C4-2B (cell line): ENCODE results near the gene MDFIC2.
"Not testable (repeated sequence)": the region's sequence is repeated elsewhere in the genome, so short reads cannot be mapped to it uniquely, and the experiment has no call there.

Source experiments
- H3K27ac ChIP-seq: fragments of 450-650 bp; 2 replicates; pipeline ENCODE4 v1.5.1; 2017
- ZFX ChIP-seq: fragments of 450-650 bp; IDR thresholded peaks from 2 replicates; pipeline ENCODE4 v1.6.1; 2017
- TF ChIP-seq, protein P1 (sequence below): fragments of 450-650 bp; conservative IDR thresholded peaks from 2 replicates; pipeline ENCODE4 v1.5.1; 2017; ENCODE audit warnings: mild to moderate bottlenecking

Gene MDFIC2

DNA sequence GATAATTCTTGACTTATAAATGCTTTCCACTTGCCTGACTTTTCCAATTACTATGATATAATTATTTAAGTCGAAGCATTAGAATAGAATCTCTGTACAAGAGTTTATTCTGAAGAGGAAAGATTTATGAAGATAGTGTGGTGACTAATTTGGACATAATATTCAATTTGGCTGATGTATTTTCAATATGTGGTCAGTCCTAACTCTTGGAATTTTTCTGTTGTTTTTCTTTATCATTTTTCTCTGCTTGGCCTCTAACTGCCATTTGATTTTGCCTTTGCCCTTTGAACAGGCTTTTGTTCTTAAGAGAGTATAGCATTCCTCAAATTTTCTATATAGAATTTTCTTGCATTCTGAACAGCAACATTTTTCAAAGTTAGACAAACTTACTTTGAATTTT lies 2.6 kb upstream of the MDFIC2 start:
- TF ChIP-seq, protein P1, sequence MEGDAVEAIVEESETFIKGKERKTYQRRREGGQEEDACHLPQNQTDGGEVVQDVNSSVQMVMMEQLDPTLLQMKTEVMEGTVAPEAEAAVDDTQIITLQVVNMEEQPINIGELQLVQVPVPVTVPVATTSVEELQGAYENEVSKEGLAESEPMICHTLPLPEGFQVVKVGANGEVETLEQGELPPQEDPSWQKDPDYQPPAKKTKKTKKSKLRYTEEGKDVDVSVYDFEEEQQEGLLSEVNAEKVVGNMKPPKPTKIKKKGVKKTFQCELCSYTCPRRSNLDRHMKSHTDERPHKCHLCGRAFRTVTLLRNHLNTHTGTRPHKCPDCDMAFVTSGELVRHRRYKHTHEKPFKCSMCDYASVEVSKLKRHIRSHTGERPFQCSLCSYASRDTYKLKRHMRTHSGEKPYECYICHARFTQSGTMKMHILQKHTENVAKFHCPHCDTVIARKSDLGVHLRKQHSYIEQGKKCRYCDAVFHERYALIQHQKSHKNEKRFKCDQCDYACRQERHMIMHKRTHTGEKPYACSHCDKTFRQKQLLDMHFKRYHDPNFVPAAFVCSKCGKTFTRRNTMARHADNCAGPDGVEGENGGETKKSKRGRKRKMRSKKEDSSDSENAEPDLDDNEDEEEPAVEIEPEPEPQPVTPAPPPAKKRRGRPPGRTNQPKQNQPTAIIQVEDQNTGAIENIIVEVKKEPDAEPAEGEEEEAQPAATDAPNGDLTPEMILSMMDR, result no peak
- no peak for TF ChIP-seq ZFX
- H3K27ac ChIP-seq, result no peak overlapping the region

DNA sequence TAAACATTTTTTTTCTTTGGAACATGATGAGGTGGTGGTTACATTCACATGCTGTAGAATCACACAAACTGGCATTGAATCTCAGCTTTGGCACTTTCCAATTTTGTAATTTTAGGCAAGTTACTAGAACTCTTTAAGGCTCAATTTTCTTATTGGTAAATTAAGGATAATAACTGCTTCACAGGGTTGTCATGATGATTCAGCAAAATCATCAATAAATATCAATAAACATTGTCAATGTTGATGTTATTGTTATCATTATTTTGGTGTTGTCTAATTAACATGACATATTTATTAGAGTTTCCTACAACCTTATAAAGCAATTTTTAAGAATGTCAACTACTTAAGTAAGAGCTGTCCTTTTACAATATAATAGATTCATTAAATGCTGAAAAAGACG lies 1.6 kb downstream of the MDFIC2 start:
- no peak overlapping the region for H3K27ac ChIP-seq
- TF ChIP-seq ZFX, result no peak
- TF ChIP-seq, protein P1, result no peak

DNA sequence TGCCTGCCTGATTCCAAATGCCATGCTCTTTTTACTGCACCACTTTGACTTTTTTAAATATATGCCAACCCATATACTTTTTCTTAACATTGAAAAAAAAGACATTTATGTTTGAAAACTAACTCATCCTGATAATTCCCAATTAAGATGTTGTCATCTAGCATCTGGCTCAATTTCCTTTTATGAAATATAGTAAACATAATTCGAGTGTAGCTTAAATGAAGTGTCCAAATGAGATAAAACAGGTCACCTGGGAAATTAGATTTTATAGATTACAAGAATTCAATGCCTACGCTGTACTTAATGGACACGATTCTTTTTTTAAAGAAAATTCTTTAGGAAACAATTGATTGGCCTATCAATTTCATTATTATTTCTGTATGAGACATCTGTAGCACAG lies 2.8 kb downstream of the MDFIC2 start:
- no peak overlapping the region for H3K27ac ChIP-seq
- TF ChIP-seq ZFX, result no peak
- TF ChIP-seq, protein P1, result no peak

DNA sequence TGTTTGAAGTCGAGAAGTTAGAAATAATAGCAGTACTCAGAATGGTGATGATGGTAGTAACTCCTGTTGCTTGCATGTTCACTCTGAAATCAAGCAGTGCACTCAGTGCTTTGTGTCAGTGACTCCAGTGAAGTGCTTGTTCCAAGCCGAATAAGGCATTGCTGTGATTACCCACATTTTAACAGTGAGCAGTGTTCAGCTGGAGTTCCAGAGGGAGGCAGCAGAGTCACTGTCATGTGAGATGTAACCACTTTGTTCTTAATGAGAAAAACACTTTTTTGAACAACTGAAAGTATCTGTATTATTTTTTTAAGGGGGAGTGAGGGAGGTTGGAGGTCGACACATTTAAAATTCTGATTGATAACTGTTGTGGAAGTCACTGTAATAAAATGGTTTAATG lies 3.7 kb downstream of the MDFIC2 start:
- TF ChIP-seq, protein P1, result peak; percentile 24
- TF ChIP-seq ZFX, result no peak
- no peak overlapping the region for H3K27ac ChIP-seq

DNA sequence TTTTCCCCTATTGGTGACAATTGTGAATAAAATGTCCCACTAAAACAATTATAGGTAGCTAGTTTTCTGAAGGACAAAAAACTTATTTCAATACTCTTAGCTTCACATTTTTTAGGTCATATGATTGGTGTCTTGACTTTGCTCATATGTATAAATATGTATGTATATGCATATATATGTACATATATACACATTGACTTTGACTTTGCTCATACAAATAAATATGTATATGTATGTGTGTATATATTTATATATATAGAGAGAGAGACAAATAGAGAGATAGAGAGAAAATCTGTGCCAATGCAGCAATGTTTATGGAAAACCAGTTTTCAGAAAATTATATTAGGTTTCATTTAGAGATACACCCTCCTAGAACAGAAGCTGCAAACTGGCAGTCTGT lies 5.7 kb downstream of the MDFIC2 start:
- H3K27ac ChIP-seq, result no peak overlapping the region
- TF ChIP-seq, protein P1, result no peak
- TF ChIP-seq ZFX, result no peak

DNA sequence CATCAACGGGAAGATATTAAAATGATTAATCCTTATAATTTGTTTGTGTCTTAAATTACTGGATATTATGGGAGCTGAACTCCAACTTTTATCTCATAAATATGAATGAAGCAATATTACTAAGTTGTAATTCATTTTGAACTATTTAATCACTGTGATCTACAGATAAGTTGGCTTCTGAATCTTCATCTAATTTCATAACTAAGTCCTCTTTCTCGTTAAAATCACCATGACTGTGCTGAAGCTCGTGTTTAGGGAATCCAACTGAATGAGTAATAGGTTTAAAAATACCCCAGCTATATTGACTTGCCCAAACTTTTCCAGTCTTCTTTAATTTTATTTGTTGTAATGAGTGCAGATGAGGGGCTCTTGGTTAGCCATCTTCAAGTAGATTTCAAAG lies 14.1 kb downstream of the MDFIC2 start:
- H3K27ac ChIP-seq, result no peak overlapping the region
- no peak for TF ChIP-seq ZFX
- TF ChIP-seq, protein P1, result no peak

DNA sequence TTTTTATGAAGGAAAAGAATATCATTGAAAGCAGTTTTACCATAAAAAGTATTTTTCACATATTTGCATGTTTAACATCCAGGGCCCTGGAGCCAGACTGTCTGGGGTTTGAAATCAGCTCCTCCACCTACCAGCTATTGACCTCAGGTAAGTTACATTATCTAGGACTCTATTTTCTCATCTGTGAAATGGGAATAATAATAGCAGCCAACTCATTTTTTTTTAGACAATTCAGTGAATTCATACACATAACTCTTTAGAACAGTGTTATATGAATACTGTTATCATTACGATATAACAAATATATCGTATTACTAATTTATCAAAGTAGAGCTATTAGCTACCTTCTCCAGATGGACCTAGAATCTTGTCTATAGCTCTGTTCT lies 21.3 kb downstream of the MDFIC2 start:
- no peak overlapping the region for H3K27ac ChIP-seq
- TF ChIP-seq, protein P1, result no peak
- no peak for TF ChIP-seq ZFX

DNA sequence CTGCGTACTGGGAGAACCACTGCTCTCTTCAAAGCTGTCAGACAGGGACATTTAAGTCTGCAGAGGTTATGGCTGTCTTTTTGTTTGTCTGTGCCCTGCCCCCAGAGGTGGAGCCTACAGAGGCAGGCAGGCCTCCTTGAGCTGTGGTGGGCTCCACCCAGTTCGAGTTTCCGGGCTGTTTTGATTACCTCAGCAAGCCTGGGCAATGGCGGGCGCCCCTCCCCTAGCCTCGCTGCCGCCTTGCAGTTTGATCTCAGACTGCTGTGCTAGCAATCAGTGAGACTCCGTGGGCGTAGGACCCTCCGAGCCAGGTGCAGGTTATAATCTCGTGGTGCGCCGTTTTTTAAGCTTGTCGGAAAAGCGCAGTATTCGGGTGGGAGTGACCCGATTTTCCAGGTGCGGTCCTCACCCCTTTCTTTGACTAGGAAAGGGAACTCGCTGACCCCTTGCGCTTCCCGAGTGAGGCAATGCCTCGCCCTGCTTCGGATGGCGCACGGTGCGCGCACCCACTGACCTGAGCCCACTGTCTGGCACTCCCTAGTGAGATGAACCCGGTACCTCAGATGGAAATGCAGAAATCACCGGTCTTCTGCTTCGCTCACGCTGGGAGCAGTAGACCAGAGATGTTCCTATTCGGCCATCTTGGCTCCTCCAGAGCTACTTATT lies 21.9 kb downstream of the MDFIC2 start:
- not testable (repeated sequence) for H3K27ac ChIP-seq
